H1 (cell line): ENCODE measurements around the gene ENTPD6. TPM values are rescaled to one million over a fixed set of nuclear protein-coding genes. Genes with fewer than 3 reads are reported as not detected.

ENCODE experiments used
- CTCF ChIA-PET: fragments of 300-600 bp; sonication (Branson Sonifier 250); formaldehyde crosslinking; loops from one replicate; lab custom pipeline; 2021; ENCODE audit not compliant: partially characterized antibody; lab: Charles Lee
- POLR2A ChIA-PET: fragments of 300-600 bp; sonication (Branson Sonifier 250); formaldehyde crosslinking; loops from one replicate; lab custom pipeline; 2021; ENCODE audit warnings: inconsistent platforms; ENCODE audit not compliant: partially characterized antibody; lab: Charles Lee
- DNase-seq, 2 experiments: peaks; one replicate each; pipeline versions ENCODE4 v3.0.0 to v3.0.0-alpha.2; 2010 to 2022; ENCODE audit warnings: low spot score in 2 of 2, low read depth in 1 of 2, mixed read lengths in 1 of 2
- FAIRE-seq: peaks from 2 replicates; lab custom pipeline; 2011; peaks lifted over from hg19 to GRCh38; lab: Jason Lieb, UNC
- H2AFZ ChIP-seq: 2 replicates; pipeline ENCODE4 v1.8.1; 2012; ENCODE audit warnings: low read length, inconsistent platforms
- H2AK5ac ChIP-seq: 2 replicates; pipeline ENCODE4 v1.6.1; 2013; ENCODE audit warnings: low read depth, low read length
- H2BK120ac ChIP-seq: replicated peaks from 2 replicates; pipeline ENCODE3; 2013; ENCODE audit warnings: low read depth, low read length, inconsistent platforms
- H2BK12ac ChIP-seq: 2 replicates; pipeline ENCODE4 v1.6.1; 2013; ENCODE audit warnings: low read depth, low read length
- H2BK15ac ChIP-seq: 2 replicates; pipeline ENCODE4 v1.6.1; 2013; ENCODE audit warnings: low read length
- H2BK20ac ChIP-seq: 2 replicates; pipeline ENCODE4 v1.6.1; 2013; ENCODE audit warnings: low read length
- H2BK5ac ChIP-seq: 2 replicates; pipeline ENCODE4 v1.6.1; 2013; ENCODE audit warnings: low read depth, low read length
- H3K14ac ChIP-seq: 2 replicates; pipeline ENCODE4 v1.6.1; 2013; ENCODE audit warnings: inconsistent platforms; ENCODE audit not compliant: insufficient read length
- H3K18ac ChIP-seq: 2 replicates; pipeline ENCODE4 v1.6.1; 2013; ENCODE audit warnings: low read length; ENCODE audit errors: extremely low read depth
- H3K23ac ChIP-seq: 2 replicates; pipeline ENCODE4 v1.6.1; 2013; ENCODE audit warnings: inconsistent platforms; ENCODE audit not compliant: insufficient read length
- H3K23me2 ChIP-seq: 2 replicates; pipeline ENCODE4 v1.6.1; 2013; ENCODE audit warnings: low read depth, low read length
- H3K27ac ChIP-seq: 2 replicates; pipeline ENCODE4 v1.6.1; 2011; ENCODE audit warnings: low read depth, low read length, inconsistent platforms
- H3K27me3 ChIP-seq, 4 experiments: replicated peaks in 1 of 4; 1 replicate in 1 of 4; 2 replicates in 3 of 4; pipeline versions ENCODE4 v1.6.1 to v1.8.1; 2011 to 2013; ENCODE audit warnings: low read length in 3 of 4, mild to moderate bottlenecking in 3 of 4, inconsistent platforms in 2 of 4, mixed read lengths in 2 of 4, moderate library complexity in 1 of 4; ENCODE audit not compliant: control insufficient read depth in 3 of 4, insufficient read depth in 3 of 4; ENCODE audit errors: extremely low read depth in 1 of 4
- H3K36me3 ChIP-seq, 4 experiments: 2 replicates each; pipeline versions ENCODE4 v1.6.1 to v1.8.1; 2011 to 2013; ENCODE audit warnings: mild to moderate bottlenecking in 4 of 4, low read length in 3 of 4, moderate library complexity in 2 of 4, control low read depth in 1 of 4, inconsistent platforms in 1 of 4; ENCODE audit not compliant: insufficient read depth in 4 of 4, control insufficient read depth in 2 of 4
- H3K4ac ChIP-seq: replicated peaks from 2 replicates; pipeline ENCODE3; 2013; ENCODE audit warnings: low read length, low read depth, mixed read lengths, inconsistent platforms; ENCODE audit not compliant: insufficient read length
- H3K4me1 ChIP-seq, 4 experiments: replicated peaks in 1 of 4; 1 replicate in 1 of 4; 2 replicates in 3 of 4; pipeline versions ENCODE4 v1.6.1 to v1.8.1; 2011 to 2013; ENCODE audit warnings: low read length in 3 of 4, inconsistent platforms in 2 of 4, mixed read lengths in 1 of 4; ENCODE audit not compliant: insufficient read depth in 4 of 4, control insufficient read depth in 3 of 4
- H3K4me2 ChIP-seq, 2 experiments: 2 replicates each; pipeline versions ENCODE4 v1.6.1 to v1.8.1; 2011 to 2013; ENCODE audit warnings: low read depth in 2 of 2, low read length in 2 of 2, control low read depth in 1 of 2, inconsistent platforms in 1 of 2, mild to moderate bottlenecking in 1 of 2; ENCODE audit not compliant: insufficient read depth in 1 of 2
- H3K4me3 ChIP-seq, 4 experiments: fragments of 200-600, 300-600 bp in 1 of 4; sonication (generic), shearing (Covaris generic), sonication (Bioruptor Twin) in 1 of 4; 2 replicates each; pipeline versions ENCODE4 v1.5.1 to v1.8.1; 2011 to 2016; ENCODE audit warnings: low read length in 4 of 4, low read depth in 3 of 4, control low read depth in 2 of 4, inconsistent platforms in 2 of 4, mild to moderate bottlenecking in 2 of 4, mixed read lengths in 1 of 4, moderate library complexity in 1 of 4; ENCODE audit not compliant: insufficient read depth in 2 of 4; ENCODE audit errors: extremely low read depth in 1 of 4
- H3K56ac ChIP-seq: replicated peaks from 2 replicates; pipeline ENCODE3; 2013; ENCODE audit warnings: low read depth, mild to moderate bottlenecking, mixed read lengths, low read length, inconsistent platforms; ENCODE audit not compliant: insufficient read length
- H3K79me1 ChIP-seq: 2 replicates; pipeline ENCODE4 v1.6.1; 2013; ENCODE audit warnings: low read depth, low read length, control low read depth
- H3K79me2 ChIP-seq, 2 experiments: 2 replicates each; pipeline versions ENCODE4 v1.6.1 to v1.8.1; 2012 to 2013; ENCODE audit warnings: low read length in 2 of 2, mild to moderate bottlenecking in 2 of 2, inconsistent platforms in 1 of 2; ENCODE audit not compliant: insufficient read depth in 2 of 2, control insufficient read depth in 1 of 2
- H3K9ac ChIP-seq, 4 experiments: replicated peaks in 1 of 4; 1 replicate in 1 of 4; 2 replicates in 3 of 4; pipeline versions ENCODE4 v1.6.1 to v1.8.1; 2011 to 2013; ENCODE audit warnings: low read depth in 3 of 4, low read length in 3 of 4, control low read depth in 2 of 4, mild to moderate bottlenecking in 2 of 4, moderate library complexity in 2 of 4, inconsistent platforms in 1 of 4; ENCODE audit errors: extremely low read depth in 1 of 4
- H3K9me3 ChIP-seq, 2 experiments: 2 replicates each; pipeline versions ENCODE4 v1.6.1 to v1.8.1; 2012 to 2013; ENCODE audit warnings: mild to moderate bottlenecking in 2 of 2, moderate library complexity in 2 of 2, control low read depth in 1 of 2, inconsistent platforms in 1 of 2, low read depth in 1 of 2, low read length in 1 of 2, mixed read lengths in 1 of 2; ENCODE audit not compliant: insufficient read depth in 2 of 2
- H4K20me1 ChIP-seq, 2 experiments: replicated peaks in 1 of 2; 2 replicates each; pipeline versions ENCODE3 to v1.8.1; 2011 to 2013; ENCODE audit warnings: inconsistent platforms in 2 of 2, low read length in 2 of 2, mild to moderate bottlenecking in 1 of 2; ENCODE audit not compliant: insufficient read depth in 2 of 2, control insufficient read depth in 1 of 2
- H4K5ac ChIP-seq: 2 replicates; pipeline ENCODE4 v1.6.1; 2013; ENCODE audit warnings: low read length, low read depth, mixed read lengths, inconsistent platforms; ENCODE audit not compliant: insufficient read length
- H4K8ac ChIP-seq: 2 replicates; pipeline ENCODE4 v1.8.0; 2013; ENCODE audit warnings: mild to moderate bottlenecking, moderate library complexity, low read length, inconsistent platforms; ENCODE audit not compliant: insufficient read depth; ENCODE audit errors: extremely low read depth
- H4K91ac ChIP-seq: replicated peaks from 2 replicates; pipeline ENCODE3; 2013; ENCODE audit warnings: low read length, mixed read lengths, inconsistent platforms; ENCODE audit not compliant: insufficient read length
- JUN ChIP-seq: IDR thresholded peaks from 2 replicates; pipeline ENCODE4 v1.6.1; 2011; ENCODE audit warnings: low read depth, mild to moderate bottlenecking, improper control_type of control experiment, low read length
- POLR2A ChIP-seq, 2 experiments: IDR thresholded peaks; 1 replicate in 1 of 2; 2 replicates in 1 of 2; pipeline ENCODE4 v1.6.1; 2011; ENCODE audit warnings: low read depth in 2 of 2, low read length in 2 of 2, mild to moderate bottlenecking in 2 of 2; ENCODE audit errors: control extremely low read depth in 1 of 2
- RFX5 ChIP-seq: IDR thresholded peaks from 2 replicates; pipeline ENCODE4 v1.6.1; 2011; ENCODE audit warnings: low read depth, low read length, improper control_type of control experiment, borderline replicate concordance
- WGBS, 2 experiments: shearing (Covaris generic) in 1 of 2; methylation state at CpG; one replicate each; pipeline versions ENCODE4 v1.1.6 to v1.1.7; 2013 to 2015; ENCODE audit warnings: low lambda C conversion rate in 2 of 2, mixed read lengths in 2 of 2, inconsistent platforms in 1 of 2, low coverage in 1 of 2, missing lambda C conversion rate in 1 of 2; ENCODE audit not compliant: insufficient replicate concordance in 2 of 2, insufficient coverage in 1 of 2, insufficient read length in 1 of 2; ENCODE audit errors: extremely low coverage in 1 of 2, missing lambda C conversion rate in 1 of 2; 5-methylcytosine and 5-hydroxymethylcytosine counted together
- polyA plus RNA-seq, 7 experiments: library from polyadenylated mRNA; depleted of rRNA in 3 of 7; stranded (reverse) in 5 of 7; unstranded in 2 of 7; fragments of >200 nt in 5 of 7; fragments of 200-250 nt in 2 of 7; gene quantifications; 1 replicate in 5 of 7; 2 replicates in 1 of 7; 4 replicates in 1 of 7; pipeline versions ENCODE4 v1.2.1 to v1.2.3, GENCODE V29; 2011 to 2013; ENCODE audit warnings: missing spikeins in 2 of 7, mixed read lengths in 2 of 7
- total RNA-seq: library from RNA; stranded (reverse); fragmentation: NEBNext Ultra II Directional; extraction: Animal tissue kit (Norgen Biotek cat#: 25700); gene quantifications from 2 replicates; pipeline ENCODE4 v1.2.1, GENCODE V29; 2021

Gene ENTPD6
- total and polyA plus RNA-seq, 2 of the 8 experiments (the other 6 are each of a cell fraction or from before 2014, with no cell fraction given): 47.8 to 57.3 TPM

DNA sequence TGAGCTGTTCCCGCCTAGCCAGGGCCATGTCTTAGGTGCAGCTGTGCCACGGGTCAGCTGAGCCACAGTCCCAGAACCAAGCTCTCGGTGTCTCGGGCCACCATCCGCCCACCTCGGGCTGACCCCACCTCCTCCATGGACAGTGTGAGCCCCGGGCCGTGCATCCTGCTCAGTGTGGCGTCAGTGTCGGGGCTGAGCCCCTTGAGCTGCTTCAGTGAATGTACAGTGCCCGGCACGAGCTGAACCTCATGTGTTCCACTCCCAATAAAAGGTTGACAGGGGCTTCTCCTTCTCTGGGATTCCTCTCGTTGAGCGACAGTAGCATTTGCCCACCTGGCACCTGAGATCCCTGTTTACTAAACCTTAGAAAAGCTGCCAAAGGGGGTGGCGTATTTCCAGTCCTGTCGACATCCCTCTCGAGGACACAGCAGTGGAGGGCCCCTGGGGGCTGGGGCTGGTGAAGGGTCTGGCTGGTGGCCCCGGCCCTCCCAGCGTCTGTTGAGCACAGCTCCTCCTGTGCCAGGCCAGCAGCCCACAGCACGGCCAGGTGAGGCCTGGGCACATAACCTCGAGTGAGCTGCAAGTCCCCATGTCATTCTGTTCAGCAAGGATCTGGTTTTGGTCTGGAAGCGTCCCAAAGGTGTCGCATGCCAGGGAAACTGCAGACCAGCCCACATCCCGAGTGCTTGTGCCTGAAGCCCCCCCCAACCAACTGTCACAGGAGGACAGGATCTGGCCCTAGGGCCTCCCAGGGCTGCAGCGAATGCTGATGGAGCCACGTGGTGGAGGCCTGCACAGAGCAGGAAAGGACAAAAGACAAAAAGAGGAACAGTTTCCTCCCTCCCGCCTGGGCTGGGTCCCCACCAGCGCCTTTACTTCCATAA lies 31.2 kb downstream of the ENTPD6 start:
- CTCF ChIA-PET: interaction anchor here (1.0 to 5.3 kb wide), 3 partner anchors 8 to 67 kb away, joined by 3 to 24 read pairs (median 3); partner anchors contain the start of gene PYGB
- Histone ChIP-seq H2BK120ac (no peak overlapping the region), H3K9me3 (no peaks in the 10 kb centered on the region), H4K20me1 (peaks cover 0 to 3% of the 10 kb centered on the region in 2 experiments), H2AFZ (no peak overlapping the region), H3K79me1 (no peaks in the 10 kb centered on the region), H4K8ac (no peak overlapping the region; the same call in 1 of the 2 replicates), H3K23me2 (no peaks in the 10 kb centered on the region), H4K5ac (no peak overlapping the region), H3K14ac (no peak overlapping the region), H2BK20ac (no peak overlapping the region), H2BK5ac (no peak overlapping the region), H3K18ac (no peak overlapping the region), H3K56ac (no peak overlapping the region), H3K27ac (no peak overlapping the region), H3K36me3 (no peaks in the 10 kb centered on the region; a peak in 1 of 8 replicates), H4K91ac (no peak overlapping the region), H3K79me2 (no peaks in the 10 kb centered on the region), H3K4me1 (peaks cover 0 to 5% (median 2%) of the 10 kb centered on the region in 4 experiments; a peak in 2 of 7 replicates), H2AK5ac (no peak overlapping the region), H3K4me2 (no peak overlapping the region), H2BK12ac (no peak overlapping the region), H3K9ac (no peak overlapping the region), H3K27me3 (no peaks in the 10 kb centered on the region), H3K23ac (no peak overlapping the region), H3K4ac (no peak overlapping the region), H3K4me3 (no peak overlapping the region), H2BK15ac (no peak overlapping the region)
- DNase-seq (no peak), FAIRE-seq (no peak)
- TF ChIP-seq POLR2A (IDR thresholded peaks at IDR 0.05; ENCODE audit: control extremely low read depth in 1 of 2, low read depth in 2 of 2, low read length in 2 of 2) (no peak), RFX5 (no peak), JUN (no peak)
- 86% methylated on average over 28 of the region's 28 CpGs; no CpG with 5 or more reads in 1 of the 2 experiments for WGBS, 2 experiments
- POLR2A ChIA-PET: interaction anchor here (1.0 to 1.1 kb wide), 2 partner anchors 21 to 31 kb away, joined by 3 to 4 read pairs; partner anchors contain the start of gene PYGB
